K562 (cell line): ENCODE results near the gene SYF2. TPM values are rescaled to one million over a fixed set of nuclear protein-coding genes. Genes with fewer than 3 reads are reported as not detected.

Experiments used
- CEBPG ChIP-seq, 3 experiments: fragments of 200-800 bp in 1 of 3; sonication (Bioruptor generic) in 1 of 3; sonication (generic) in 1 of 3; formaldehyde crosslinking in 1 of 3; IDR thresholded peaks in 2 of 3; conservative IDR thresholded peaks in 1 of 3; 2 replicates each; pipeline versions ENCODE4 v1.6.1 to v1.8.0; 2016 to 2022; ENCODE audit warnings: missing compliant biosample characterization in 2 of 3, missing genetic modification characterization in 2 of 3, mild to moderate bottlenecking in 1 of 3, missing genetic modification reagents in 1 of 3
- GABPA ChIP-seq: fragments of 200-800 bp; sonication (Bioruptor generic); conservative IDR thresholded peaks from 2 replicates; pipeline ENCODE4 v1.6.1; 2016; ENCODE audit warnings: low read depth, missing genetic modification characterization, missing compliant biosample characterization
- MECOM ChIP-seq: fragments of 250-450 bp; sonication (Bioruptor Pico); IDR thresholded peaks from 2 replicates; pipeline ENCODE4 v1.8.0; 2022; ENCODE audit warnings: inconsistent platforms
- RBM14 ChIP-seq: fragments of 200-400 bp; formaldehyde crosslinking; IDR thresholded peaks from 2 replicates; pipeline ENCODE4 v1.6.1; 2018; ENCODE audit warnings: low read depth, mild to moderate bottlenecking, low read length, moderate library complexity, borderline replicate concordance; ENCODE audit not compliant: insufficient read depth
- SRSF3 ChIP-seq: fragments of 200-400 bp; formaldehyde crosslinking; IDR thresholded peaks from 2 replicates; pipeline ENCODE4 v1.6.1; 2016; ENCODE audit warnings: mild to moderate bottlenecking, low read length, moderate library complexity; ENCODE audit not compliant: insufficient read depth
- THRAP3 ChIP-seq: fragments of 450-650 bp; IDR thresholded peaks from 2 replicates; pipeline ENCODE4 v1.6.1; 2016; ENCODE audit warnings: mild to moderate bottlenecking, inconsistent platforms, borderline replicate concordance
- TSC22D4 ChIP-seq: fragments of 450-650 bp; IDR thresholded peaks from 2 replicates; pipeline ENCODE4 v1.6.1; 2016; ENCODE audit warnings: missing genetic modification characterization, missing biosample characterization, control low read depth
- U2AF1 ChIP-seq: fragments of 200-400 bp; formaldehyde crosslinking; optimal IDR thresholded peaks from 2 replicates; pipeline ENCODE3; 2017; ENCODE audit warnings: mild to moderate bottlenecking, low read depth, low read length, moderate library complexity
- ZNF217 ChIP-seq: sonication (generic); formaldehyde crosslinking; IDR thresholded peaks from 2 replicates; pipeline ENCODE4 v1.8.0; 2022; ENCODE audit warnings: mild to moderate bottlenecking, missing genetic modification reagents
- polyA plus RNA-seq, 8 experiments: library from polyadenylated mRNA; depleted of rRNA in 4 of 8; stranded (reverse) in 5 of 8; unstranded in 3 of 8; fragments of >200 nt; fragmentation: Nextera tagmentation in 2 of 8; fragmentation: Illumina TruSeq in 1 of 8; extraction: Ambion mirVana in 2 of 8; extraction: Trizol in 1 of 8; gene quantifications; 2 replicates each; pipeline versions ENCODE4 v1.2.1 to v1.2.3, GENCODE V29; 2011 to 2014; ENCODE audit warnings: inconsistent platforms in 1 of 8, missing spikeins in 1 of 8
- total RNA-seq, 7 experiments: library from RNA; depleted of rRNA in 6 of 7; stranded (reverse); fragments of >200 nt in 6 of 7; fragmentation: Illumina TruSeq in 2 of 7; extraction: Trizol in 2 of 7; gene quantifications; 2 replicates each; pipeline versions ENCODE4 v1.2.1 to v1.2.3, GENCODE V29; 2011 to 2021; ENCODE audit warnings: low replicate concordance in 1 of 7
- TF ChIP-seq, protein P1 (sequence below): fragments of 200-600 bp; sonication (generic); IDR thresholded peaks from one replicate; pipeline ENCODE4 v1.6.1; 2012; ENCODE audit warnings: mild to moderate bottlenecking, low read depth, low read length, inconsistent platforms
- TF ChIP-seq, protein P2 (sequence below): fragments of 450-650 bp; IDR thresholded peaks from 2 replicates; pipeline ENCODE4 v1.6.1; 2016; ENCODE audit warnings: borderline replicate concordance

Gene SYF2
- total and polyA plus RNA-seq, 9 of the 15 experiments (the other 6 are each of a cell fraction or from before 2014, with no cell fraction given) = 20.9 to 69.0 (median 43.2) TPM

DNA sequence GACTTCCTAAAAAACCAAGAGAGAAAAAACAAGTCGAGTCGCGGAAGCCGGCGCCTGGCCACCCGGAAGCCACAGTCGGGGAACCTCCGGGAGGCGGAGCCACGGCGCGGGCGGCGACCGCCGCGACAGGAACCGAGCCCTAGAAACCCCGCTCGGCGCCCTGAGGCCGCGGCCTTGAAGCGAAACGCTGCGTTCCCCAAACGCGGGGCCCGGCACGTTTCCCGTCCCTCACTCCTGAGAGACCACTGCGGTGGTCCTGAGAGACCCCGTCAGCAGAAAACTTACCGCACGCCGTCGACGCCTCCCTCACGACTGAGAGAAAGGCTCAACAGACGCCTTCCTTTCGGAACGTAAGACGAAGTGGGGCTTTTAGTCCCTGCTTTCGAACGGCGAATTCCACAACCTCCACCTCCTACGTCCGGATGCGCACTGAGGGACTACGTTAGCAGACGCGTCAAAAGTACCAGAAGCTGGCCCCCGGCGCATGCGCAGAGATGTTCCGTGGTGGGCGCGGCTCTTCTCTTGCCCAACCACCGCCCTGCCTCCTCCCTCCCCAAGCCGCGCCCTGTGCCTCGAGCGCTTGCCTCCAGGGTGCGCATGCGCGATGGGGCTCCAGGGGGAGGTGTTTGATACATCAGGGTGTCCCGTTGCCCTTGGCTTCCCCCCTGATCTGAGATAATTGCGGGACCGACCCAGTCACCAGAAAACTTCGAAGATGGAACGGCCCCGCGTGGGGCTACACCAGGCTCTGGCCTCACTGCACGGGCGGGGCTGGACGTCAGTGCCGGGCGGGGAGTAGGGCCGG, 14.9 kb upstream of the SYF2 start, which contains the start of gene RSRP1 (continued):
- TF ChIP-seq, protein P1, sequence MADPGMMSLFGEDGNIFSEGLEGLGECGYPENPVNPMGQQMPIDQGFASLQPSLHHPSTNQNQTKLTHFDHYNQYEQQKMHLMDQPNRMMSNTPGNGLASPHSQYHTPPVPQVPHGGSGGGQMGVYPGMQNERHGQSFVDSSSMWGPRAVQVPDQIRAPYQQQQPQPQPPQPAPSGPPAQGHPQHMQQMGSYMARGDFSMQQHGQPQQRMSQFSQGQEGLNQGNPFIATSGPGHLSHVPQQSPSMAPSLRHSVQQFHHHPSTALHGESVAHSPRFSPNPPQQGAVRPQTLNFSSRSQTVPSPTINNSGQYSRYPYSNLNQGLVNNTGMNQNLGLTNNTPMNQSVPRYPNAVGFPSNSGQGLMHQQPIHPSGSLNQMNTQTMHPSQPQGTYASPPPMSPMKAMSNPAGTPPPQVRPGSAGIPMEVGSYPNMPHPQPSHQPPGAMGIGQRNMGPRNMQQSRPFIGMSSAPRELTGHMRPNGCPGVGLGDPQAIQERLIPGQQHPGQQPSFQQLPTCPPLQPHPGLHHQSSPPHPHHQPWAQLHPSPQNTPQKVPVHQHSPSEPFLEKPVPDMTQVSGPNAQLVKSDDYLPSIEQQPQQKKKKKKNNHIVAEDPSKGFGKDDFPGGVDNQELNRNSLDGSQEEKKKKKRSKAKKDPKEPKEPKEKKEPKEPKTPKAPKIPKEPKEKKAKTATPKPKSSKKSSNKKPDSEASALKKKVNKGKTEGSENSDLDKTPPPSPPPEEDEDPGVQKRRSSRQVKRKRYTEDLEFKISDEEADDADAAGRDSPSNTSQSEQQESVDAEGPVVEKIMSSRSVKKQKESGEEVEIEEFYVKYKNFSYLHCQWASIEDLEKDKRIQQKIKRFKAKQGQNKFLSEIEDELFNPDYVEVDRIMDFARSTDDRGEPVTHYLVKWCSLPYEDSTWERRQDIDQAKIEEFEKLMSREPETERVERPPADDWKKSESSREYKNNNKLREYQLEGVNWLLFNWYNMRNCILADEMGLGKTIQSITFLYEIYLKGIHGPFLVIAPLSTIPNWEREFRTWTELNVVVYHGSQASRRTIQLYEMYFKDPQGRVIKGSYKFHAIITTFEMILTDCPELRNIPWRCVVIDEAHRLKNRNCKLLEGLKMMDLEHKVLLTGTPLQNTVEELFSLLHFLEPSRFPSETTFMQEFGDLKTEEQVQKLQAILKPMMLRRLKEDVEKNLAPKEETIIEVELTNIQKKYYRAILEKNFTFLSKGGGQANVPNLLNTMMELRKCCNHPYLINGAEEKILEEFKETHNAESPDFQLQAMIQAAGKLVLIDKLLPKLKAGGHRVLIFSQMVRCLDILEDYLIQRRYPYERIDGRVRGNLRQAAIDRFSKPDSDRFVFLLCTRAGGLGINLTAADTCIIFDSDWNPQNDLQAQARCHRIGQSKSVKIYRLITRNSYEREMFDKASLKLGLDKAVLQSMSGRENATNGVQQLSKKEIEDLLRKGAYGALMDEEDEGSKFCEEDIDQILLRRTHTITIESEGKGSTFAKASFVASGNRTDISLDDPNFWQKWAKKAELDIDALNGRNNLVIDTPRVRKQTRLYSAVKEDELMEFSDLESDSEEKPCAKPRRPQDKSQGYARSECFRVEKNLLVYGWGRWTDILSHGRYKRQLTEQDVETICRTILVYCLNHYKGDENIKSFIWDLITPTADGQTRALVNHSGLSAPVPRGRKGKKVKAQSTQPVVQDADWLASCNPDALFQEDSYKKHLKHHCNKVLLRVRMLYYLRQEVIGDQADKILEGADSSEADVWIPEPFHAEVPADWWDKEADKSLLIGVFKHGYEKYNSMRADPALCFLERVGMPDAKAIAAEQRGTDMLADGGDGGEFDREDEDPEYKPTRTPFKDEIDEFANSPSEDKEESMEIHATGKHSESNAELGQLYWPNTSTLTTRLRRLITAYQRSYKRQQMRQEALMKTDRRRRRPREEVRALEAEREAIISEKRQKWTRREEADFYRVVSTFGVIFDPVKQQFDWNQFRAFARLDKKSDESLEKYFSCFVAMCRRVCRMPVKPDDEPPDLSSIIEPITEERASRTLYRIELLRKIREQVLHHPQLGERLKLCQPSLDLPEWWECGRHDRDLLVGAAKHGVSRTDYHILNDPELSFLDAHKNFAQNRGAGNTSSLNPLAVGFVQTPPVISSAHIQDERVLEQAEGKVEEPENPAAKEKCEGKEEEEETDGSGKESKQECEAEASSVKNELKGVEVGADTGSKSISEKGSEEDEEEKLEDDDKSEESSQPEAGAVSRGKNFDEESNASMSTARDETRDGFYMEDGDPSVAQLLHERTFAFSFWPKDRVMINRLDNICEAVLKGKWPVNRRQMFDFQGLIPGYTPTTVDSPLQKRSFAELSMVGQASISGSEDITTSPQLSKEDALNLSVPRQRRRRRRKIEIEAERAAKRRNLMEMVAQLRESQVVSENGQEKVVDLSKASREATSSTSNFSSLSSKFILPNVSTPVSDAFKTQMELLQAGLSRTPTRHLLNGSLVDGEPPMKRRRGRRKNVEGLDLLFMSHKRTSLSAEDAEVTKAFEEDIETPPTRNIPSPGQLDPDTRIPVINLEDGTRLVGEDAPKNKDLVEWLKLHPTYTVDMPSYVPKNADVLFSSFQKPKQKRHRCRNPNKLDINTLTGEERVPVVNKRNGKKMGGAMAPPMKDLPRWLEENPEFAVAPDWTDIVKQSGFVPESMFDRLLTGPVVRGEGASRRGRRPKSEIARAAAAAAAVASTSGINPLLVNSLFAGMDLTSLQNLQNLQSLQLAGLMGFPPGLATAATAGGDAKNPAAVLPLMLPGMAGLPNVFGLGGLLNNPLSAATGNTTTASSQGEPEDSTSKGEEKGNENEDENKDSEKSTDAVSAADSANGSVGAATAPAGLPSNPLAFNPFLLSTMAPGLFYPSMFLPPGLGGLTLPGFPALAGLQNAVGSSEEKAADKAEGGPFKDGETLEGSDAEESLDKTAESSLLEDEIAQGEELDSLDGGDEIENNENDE = peak; percentile 20
- TF ChIP-seq RBM14 (no peak; the same call in 1 of the 2 replicates), MECOM (CRISPR knock-in tag) (no peak), CEBPG (CRISPR knock-in tag; IDR thresholded peaks at IDR 0.05) (peak; percentile 98), CEBPG (tag; conservative IDR thresholded peaks at IDR 0.05 in 1 of 2, IDR thresholded peaks at IDR 0.05 in 1 of 2) (peak; percentile 91 to 97), U2AF1 (peak; percentile 24), ZNF217 (CRISPR knock-in tag) (no peak), TSC22D4 (no peak), GABPA (tag) (peak; percentile 86), THRAP3 (peak; percentile 18; the same call in 1 of the 2 replicates), SRSF3 (no peak)
- TF ChIP-seq, protein P2, sequence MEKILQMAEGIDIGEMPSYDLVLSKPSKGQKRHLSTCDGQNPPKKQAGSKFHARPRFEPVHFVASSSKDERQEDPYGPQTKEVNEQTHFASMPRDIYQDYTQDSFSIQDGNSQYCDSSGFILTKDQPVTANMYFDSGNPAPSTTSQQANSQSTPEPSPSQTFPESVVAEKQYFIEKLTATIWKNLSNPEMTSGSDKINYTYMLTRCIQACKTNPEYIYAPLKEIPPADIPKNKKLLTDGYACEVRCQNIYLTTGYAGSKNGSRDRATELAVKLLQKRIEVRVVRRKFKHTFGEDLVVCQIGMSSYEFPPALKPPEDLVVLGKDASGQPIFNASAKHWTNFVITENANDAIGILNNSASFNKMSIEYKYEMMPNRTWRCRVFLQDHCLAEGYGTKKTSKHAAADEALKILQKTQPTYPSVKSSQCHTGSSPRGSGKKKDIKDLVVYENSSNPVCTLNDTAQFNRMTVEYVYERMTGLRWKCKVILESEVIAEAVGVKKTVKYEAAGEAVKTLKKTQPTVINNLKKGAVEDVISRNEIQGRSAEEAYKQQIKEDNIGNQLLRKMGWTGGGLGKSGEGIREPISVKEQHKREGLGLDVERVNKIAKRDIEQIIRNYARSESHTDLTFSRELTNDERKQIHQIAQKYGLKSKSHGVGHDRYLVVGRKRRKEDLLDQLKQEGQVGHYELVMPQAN = 0 out of 2 replicates have a peak, but pooled peaks have one; percentile 85
